ENCODE results near the gene CHTF8.

CHTF8 gene

GRCh38 chr16:69072640-69072974, 59.8 kb downstream of the CHTF8 start:
- Histone ChIP-seq H3K9ac (ENCODE audit: low read depth, low read length) (no peak overlapping the region), H3K36me3 (ENCODE audit: insufficient read depth, low read length) (no peaks in the 10 kb centered on the region), H3K9me3 (ENCODE audit: control insufficient read depth, insufficient read depth, low read length) (no peaks in the 10 kb centered on the region), H3K4me1 (ENCODE audit: insufficient read depth, low read length) (peaks cover 50% of the 10 kb centered on the region)

GRCh38 chr16:69071036-69071435, 61.4 kb downstream of the CHTF8 start:
- H3K9me3 ChIP-seq (ENCODE audit: control insufficient read depth, insufficient read depth, low read length): no peaks in the 10 kb centered on the region
- H3K36me3 ChIP-seq (ENCODE audit: insufficient read depth, low read length): no peaks in the 10 kb centered on the region
- H3K9ac ChIP-seq (ENCODE audit: low read depth, low read length): no peak overlapping the region
- peaks cover 37% of the 10 kb centered on the region for H3K4me1 ChIP-seq (ENCODE audit: insufficient read depth, low read length)

- peaks cover 52% of the 10 kb centered on the region for H3K4me1 ChIP-seq (ENCODE audit: insufficient read depth, low read length)
- no peak overlapping the region for H3K9ac ChIP-seq (ENCODE audit: low read depth, low read length)
- no peaks in the 10 kb centered on the region for H3K36me3 ChIP-seq (ENCODE audit: insufficient read depth, low read length)
- no peaks in the 10 kb centered on the region for H3K9me3 ChIP-seq (ENCODE audit: control insufficient read depth, insufficient read depth, low read length)
Measured at GRCh38 chr16:69069504-69069903, 62.9 kb downstream of the CHTF8 start.

Measured in ES-I3 (cell line).